ENCODE results near the gene CYLC2. TPM values are rescaled to one million over a fixed set of nuclear protein-coding genes. Genes with fewer than 3 reads are reported as not detected.

Gene CYLC2, protein sequence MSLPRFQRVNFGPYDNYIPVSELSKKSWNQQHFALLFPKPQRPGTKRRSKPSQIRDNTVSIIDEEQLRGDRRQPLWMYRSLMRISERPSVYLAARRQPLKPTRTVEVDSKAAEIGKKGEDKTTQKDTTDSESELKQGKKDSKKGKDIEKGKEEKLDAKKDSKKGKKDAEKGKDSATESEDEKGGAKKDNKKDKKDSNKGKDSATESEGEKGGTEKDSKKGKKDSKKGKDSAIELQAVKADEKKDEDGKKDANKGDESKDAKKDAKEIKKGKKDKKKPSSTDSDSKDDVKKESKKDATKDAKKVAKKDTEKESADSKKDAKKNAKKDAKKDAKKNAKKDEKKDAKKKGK
- total RNA-seq (2022; extraction: Qiagen RNA extraction), result not detected in 5 replicates

DNA sequence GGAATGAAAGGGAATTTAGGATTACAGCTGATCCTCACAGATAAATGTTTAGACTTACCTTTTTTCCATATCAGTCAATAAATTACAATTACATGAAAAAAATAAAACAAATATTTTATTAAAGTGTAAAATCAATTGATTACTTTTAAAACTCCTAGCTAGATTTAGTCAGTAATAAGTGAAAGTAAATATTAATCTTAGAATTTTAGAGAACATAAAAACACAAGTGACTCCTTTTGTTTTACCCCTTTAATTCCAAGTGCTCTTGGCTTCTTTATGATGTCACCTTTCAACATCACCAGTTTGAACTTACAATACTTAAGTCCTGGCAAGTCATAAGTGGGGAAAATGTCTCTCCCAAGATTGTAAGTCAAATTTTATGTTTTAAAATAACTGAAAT, at the start of gene CYLC2:
CYLC2 (plus strand) TSS at position 301 of the 400 bp plus-strand sequence; CDS start at position 349, 48 bp downstream.

